IgD-negative memory B cell (primary cell): Measurements from ENCODE around the gene SLC39A11. TPM values are rescaled to one million over a fixed set of nuclear protein-coding genes. Genes with fewer than 3 reads are reported as not detected.

Experiments
- H3K27ac Mint-ChIP-seq, 3 donors: one replicate each; pipeline ENCODE4 v1.8.0; 2020 to 2022; ENCODE audit warnings: mild to moderate bottlenecking in 3 of 3, mixed read lengths in 3 of 3, moderate library complexity in 1 of 3
- H3K27me3 Mint-ChIP-seq: one replicate; pipeline ENCODE4 v1.8.0; 2021; ENCODE audit warnings: mixed read lengths
- H3K36me3 Mint-ChIP-seq: one replicate; pipeline ENCODE4 v1.8.0; 2020; ENCODE audit warnings: mild to moderate bottlenecking, mixed read lengths
- H3K4me1 Mint-ChIP-seq, 3 donors: one replicate each; pipeline ENCODE4 v1.8.0; 2020 to 2022; ENCODE audit warnings: mixed read lengths in 3 of 3, mild to moderate bottlenecking in 1 of 3
- H3K4me3 Mint-ChIP-seq, 4 donors: one replicate each; pipeline ENCODE4 v1.8.0; 2020 to 2022; ENCODE audit warnings: mild to moderate bottlenecking in 4 of 4, mixed read lengths in 4 of 4, moderate library complexity in 3 of 4
- H3K9me3 Mint-ChIP-seq, 3 donors: one replicate each; pipeline ENCODE4 v1.8.0; 2020 to 2021; ENCODE audit warnings: mixed read lengths in 3 of 3, mild to moderate bottlenecking in 1 of 3
- polyA plus RNA-seq: library from polyadenylated mRNA; unstranded; fragments of 300-500 nt; fragmentation: Illumina TruSeq; gene quantifications from one replicate; pipeline ENCODE4 v1.2.3, GENCODE V29; 2021

SLC39A11 gene
- polyA plus RNA-seq, 1 donor from 2014 or later: 13.7 TPM

DNA sequence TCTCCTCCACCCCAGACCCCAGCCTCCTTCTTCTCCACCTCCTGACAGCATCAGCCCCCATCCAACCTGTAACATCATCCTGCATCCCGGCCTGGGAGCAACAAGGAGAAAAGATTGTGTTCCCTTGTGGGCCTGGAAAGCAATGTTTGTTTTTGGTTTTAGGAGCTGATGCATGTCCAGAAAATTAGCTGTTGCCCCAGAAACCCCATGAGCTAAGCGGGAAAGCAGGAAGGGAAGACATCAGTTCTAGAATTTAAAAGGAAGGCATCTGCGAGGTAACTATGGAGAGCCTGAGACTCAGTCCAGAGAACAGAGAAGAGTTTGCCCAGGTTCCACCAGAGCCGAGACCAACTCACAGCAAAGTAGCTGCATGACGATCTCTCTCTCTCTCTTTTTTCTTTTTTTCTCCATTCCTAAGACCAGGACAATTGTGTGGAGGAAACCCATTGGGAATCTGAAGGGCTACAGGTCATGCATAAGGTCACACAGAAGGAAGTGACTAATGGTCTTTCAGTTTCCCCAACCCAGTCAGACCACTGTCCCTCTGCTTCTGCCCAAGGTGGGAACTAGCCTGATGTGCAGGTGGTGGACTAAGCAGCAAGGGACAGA, 124.4 kb downstream of the SLC39A11 start:
- no peaks in the 10 kb centered on the region for H3K27me3 Mint-ChIP-seq
- no peak overlapping the region for H3K27ac Mint-ChIP-seq
- H3K4me1 Mint-ChIP-seq: peaks cover 2 to 18% (median 16%) of the 10 kb centered on the region in 3 donors
- no peak overlapping the region for H3K4me3 Mint-ChIP-seq
- no peaks in the 10 kb centered on the region for H3K9me3 Mint-ChIP-seq
- peaks cover 5% of the 10 kb centered on the region for H3K36me3 Mint-ChIP-seq

DNA sequence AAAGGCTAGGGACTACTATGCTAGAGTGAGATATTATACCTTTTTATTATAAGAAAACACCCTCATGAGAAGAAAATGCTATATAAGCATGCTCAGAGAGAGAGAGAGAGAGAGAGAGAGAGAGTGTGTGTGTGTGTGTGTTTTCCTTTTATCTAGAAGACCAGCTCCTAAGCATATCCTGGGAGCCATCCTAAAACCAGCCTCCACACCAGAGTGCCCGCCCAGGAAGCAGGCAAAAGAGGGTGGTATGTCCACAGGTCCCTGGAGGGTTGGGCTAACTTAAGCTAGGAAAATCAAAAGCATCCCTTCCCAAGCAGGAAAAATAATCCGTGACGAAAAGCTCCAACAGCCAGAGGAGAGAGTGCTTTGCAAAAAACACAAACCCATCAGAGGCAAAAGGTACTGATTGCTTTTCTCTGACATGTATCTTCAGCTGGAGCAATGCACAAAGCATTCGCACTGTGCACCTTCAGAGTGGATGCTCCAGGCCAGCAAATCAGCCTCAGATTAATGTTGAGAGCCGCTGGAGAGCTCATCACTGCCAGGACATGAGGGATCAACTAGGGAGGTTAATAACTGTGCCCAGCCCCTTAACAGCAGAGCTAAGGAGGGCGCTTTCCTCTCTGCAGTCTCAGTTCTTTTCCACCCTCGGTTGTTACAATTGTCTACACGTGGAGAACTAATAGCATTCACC, 125.1 kb downstream of the SLC39A11 start:
- H3K4me1 Mint-ChIP-seq: peaks cover 2 to 18% (median 15%) of the 10 kb centered on the region in 3 donors
- H3K27ac Mint-ChIP-seq: no peak overlapping the region
- H3K9me3 Mint-ChIP-seq: no peaks in the 10 kb centered on the region
- H3K36me3 Mint-ChIP-seq: peaks cover 5% of the 10 kb centered on the region
- H3K4me3 Mint-ChIP-seq: no peak overlapping the region
- H3K27me3 Mint-ChIP-seq: no peaks in the 10 kb centered on the region

DNA sequence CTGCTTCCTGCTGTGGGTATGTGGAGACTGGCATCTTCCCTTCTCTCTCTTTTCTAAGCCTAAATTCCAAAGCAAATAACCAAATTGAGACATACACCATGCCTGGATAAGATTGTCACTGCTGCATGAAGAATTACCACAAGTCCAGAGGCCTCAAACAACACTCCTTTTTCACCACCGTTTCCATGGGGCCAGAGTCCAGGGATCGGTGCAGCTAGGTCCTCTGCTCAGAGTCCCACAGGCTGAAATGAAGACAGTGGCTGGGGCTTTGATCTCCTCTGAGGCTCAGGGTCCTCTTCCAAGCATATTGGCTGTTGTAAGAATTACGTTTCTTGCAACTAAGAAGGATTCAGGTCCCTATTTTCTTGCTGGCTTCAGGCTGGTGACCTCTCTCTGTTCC, 130.4 kb downstream of the SLC39A11 start:
- Mint-ChIP-seq H3K4me3 (no peak overlapping the region), H3K4me1 (peaks cover 0 to 3% (median 3%) of the 10 kb centered on the region in 3 donors), H3K9me3 (peaks cover 0 to 5% (median 0%) of the 10 kb centered on the region in 3 donors), H3K27ac (no peak overlapping the region), H3K36me3 (peaks cover 10% of the 10 kb centered on the region), H3K27me3 (no peaks in the 10 kb centered on the region)

DNA sequence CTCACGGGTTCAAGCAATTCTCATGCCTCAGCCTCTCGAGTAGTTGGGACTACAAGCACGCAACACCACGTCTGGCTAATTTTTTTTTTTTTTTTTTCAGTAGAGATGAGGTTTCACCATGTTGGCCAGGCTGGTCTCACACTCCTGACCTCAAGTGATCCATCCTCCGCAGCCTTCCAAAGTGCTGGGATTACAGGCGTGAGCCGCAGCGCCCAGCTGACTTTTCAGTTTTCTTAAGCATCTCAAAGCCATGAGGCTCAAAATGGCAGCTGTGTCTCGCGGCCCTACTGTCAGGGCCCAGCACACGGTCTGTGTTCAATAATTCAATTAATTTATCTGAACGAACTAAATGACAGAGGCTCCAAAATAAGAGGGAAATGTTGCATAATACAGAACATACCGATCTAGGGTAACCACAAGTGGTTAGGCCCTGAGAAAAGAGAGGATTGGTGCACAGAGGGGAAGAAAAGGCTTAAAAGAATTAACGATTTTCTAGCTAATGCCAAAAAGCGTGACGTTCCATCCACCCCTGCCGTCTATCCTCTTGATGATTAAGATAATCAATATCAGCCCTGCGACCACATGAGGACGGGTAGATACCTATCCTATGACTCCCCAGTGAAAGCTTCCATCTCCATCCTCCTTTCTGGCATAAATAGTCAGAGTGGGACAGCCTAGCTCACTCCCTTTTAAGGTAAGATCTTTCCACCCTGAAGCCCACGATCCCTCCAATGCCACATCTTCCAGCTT, 136.9 kb downstream of the SLC39A11 start:
- no peak overlapping the region for H3K27ac Mint-ChIP-seq

GRCh38 chr17:72954579-72954978, 137.9 kb downstream of the SLC39A11 start:
- no peak overlapping the region for H3K27ac Mint-ChIP-seq
- H3K36me3 Mint-ChIP-seq: peaks cover 3% of the 10 kb centered on the region
- no peaks in the 10 kb centered on the region for H3K27me3 Mint-ChIP-seq
- H3K9me3 Mint-ChIP-seq: peaks cover 0 to 2% (median 0%) of the 10 kb centered on the region in 3 donors
- peaks cover 0 to 3% (median 0%) of the 10 kb centered on the region in 3 donors for H3K4me1 Mint-ChIP-seq
- no peak overlapping the region for H3K4me3 Mint-ChIP-seq

More for the DNA sequence above, 136.9 kb downstream of the SLC39A11 start:
- H3K36me3 Mint-ChIP-seq: peaks cover 3% of the 10 kb centered on the region
- H3K4me3 Mint-ChIP-seq: no peak overlapping the region
- H3K27me3 Mint-ChIP-seq: no peaks in the 10 kb centered on the region
- peaks cover 0 to 3% (median 0%) of the 10 kb centered on the region in 3 donors for H3K4me1 Mint-ChIP-seq
- H3K9me3 Mint-ChIP-seq: peaks cover 0 to 2% (median 0%) of the 10 kb centered on the region in 3 donors

GRCh38 chr17:72953621-72954020, 138.9 kb downstream of the SLC39A11 start:
- Mint-ChIP-seq H3K4me3 (no peak overlapping the region), H3K36me3 (peaks cover 5% of the 10 kb centered on the region), H3K9me3 (peaks cover 0 to 2% (median 0%) of the 10 kb centered on the region in 3 donors), H3K27me3 (no peaks in the 10 kb centered on the region), H3K27ac (peak overlapping the region in 1 of 3 donors; percentile 27), H3K4me1 (peaks cover 0 to 3% (median 1%) of the 10 kb centered on the region in 3 donors)

DNA sequence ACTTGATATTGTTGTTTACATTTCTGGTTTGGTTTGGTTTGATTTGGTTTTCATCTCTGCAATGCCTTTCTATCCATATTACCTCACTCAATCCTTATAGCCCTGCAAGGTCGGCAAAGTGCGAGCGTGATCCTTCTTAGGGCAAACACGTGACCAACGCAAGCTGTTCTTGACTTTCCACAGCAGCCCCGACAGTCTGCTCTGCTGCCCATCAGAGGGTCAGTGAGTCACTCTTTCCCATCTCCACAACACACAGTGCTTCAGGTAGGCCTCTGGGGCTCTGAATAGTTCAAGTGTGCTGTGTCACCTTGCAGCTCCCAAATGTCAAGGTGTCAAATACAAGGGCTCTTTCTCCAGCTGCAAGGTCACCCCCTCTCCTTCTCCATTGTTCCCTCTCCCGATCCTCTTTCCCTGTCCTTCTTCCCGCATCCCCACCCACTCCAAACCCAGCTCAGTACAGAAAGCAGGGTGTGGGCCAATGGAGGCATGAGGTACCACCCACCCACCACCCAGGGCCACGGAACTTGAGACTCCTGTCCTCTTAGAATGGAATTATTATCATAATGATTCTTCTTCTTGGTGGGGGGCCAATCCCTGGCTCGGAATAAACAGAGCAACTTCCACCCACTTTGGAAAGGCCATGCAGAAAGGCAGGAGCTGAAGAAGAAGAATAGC, 139.7 kb downstream of the SLC39A11 start:
- Mint-ChIP-seq H3K4me3 (no peak overlapping the region), H3K9me3 (peaks cover 0 to 2% (median 0%) of the 10 kb centered on the region in 3 donors)

GRCh38 chr17:72952220-72952619, 140.3 kb downstream of the SLC39A11 start:
- H3K27ac Mint-ChIP-seq: no peak overlapping the region
- peaks cover 5% of the 10 kb centered on the region for H3K36me3 Mint-ChIP-seq
- no peak overlapping the region for H3K4me3 Mint-ChIP-seq
- H3K4me1 Mint-ChIP-seq: peaks cover 0 to 1% (median 0%) of the 10 kb centered on the region in 3 donors
- no peaks in the 10 kb centered on the region for H3K27me3 Mint-ChIP-seq
- peaks cover 0 to 2% (median 0%) of the 10 kb centered on the region in 3 donors for H3K9me3 Mint-ChIP-seq

More for the DNA sequence above, 139.7 kb downstream of the SLC39A11 start:
- H3K4me1 Mint-ChIP-seq: peaks cover 0 to 1% (median 0%) of the 10 kb centered on the region in 3 donors
- H3K36me3 Mint-ChIP-seq: peaks cover 5% of the 10 kb centered on the region
- no peak overlapping the region for H3K27ac Mint-ChIP-seq
- no peaks in the 10 kb centered on the region for H3K27me3 Mint-ChIP-seq

GRCh38 chr17:72950242-72950931, 142.1 kb downstream of the SLC39A11 start:
- H3K27ac Mint-ChIP-seq: no peak overlapping the region

GRCh38 chr17:72948115-72948514, 144.4 kb downstream of the SLC39A11 start:
- H3K27me3 Mint-ChIP-seq: no peaks in the 10 kb centered on the region
- H3K4me3 Mint-ChIP-seq: no peak overlapping the region
- H3K36me3 Mint-ChIP-seq: peaks cover 28% of the 10 kb centered on the region
- H3K4me1 Mint-ChIP-seq: peaks cover 0 to 3% (median 1%) of the 10 kb centered on the region in 3 donors
- peak overlapping the region in 1 of 3 donors; percentile 57 for H3K27ac Mint-ChIP-seq
- no peaks in the 10 kb centered on the region for H3K9me3 Mint-ChIP-seq

More at GRCh38 chr17:72950242-72950931, 142.1 kb downstream of the SLC39A11 start:
- peaks cover 0 to 1% (median 0%) of the 10 kb centered on the region in 3 donors for H3K4me1 Mint-ChIP-seq
- no peaks in the 10 kb centered on the region for H3K27me3 Mint-ChIP-seq
- H3K4me3 Mint-ChIP-seq: no peak overlapping the region
- no peaks in the 10 kb centered on the region for H3K9me3 Mint-ChIP-seq
- peaks cover 13% of the 10 kb centered on the region for H3K36me3 Mint-ChIP-seq

DNA sequence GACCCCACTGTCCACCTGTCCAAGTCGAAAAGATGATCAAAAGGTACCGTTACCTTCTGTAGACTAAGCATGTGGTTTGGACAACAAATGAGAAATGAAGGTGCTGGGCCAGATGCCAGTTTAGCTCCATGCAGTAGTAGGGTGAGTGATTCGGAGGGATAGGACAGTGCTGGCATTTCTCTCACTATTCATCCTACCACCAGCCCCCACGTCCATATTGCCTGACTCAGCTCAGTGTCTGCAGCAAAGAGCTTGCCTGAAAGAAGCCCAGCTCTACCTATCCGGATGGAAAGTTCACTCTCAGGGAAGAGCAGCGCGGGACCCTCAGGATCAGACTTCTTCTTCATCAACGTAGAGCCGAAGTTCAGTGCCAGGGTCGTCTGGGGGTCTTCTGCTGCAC, 145.0 kb downstream of the SLC39A11 start:
- peaks cover 0 to 3% (median 1%) of the 10 kb centered on the region in 3 donors for H3K4me1 Mint-ChIP-seq
- no peaks in the 10 kb centered on the region for H3K9me3 Mint-ChIP-seq
- H3K4me3 Mint-ChIP-seq: no peak overlapping the region
- no peak overlapping the region for H3K27ac Mint-ChIP-seq
- H3K36me3 Mint-ChIP-seq: peaks cover 29% of the 10 kb centered on the region
- no peaks in the 10 kb centered on the region for H3K27me3 Mint-ChIP-seq

DNA sequence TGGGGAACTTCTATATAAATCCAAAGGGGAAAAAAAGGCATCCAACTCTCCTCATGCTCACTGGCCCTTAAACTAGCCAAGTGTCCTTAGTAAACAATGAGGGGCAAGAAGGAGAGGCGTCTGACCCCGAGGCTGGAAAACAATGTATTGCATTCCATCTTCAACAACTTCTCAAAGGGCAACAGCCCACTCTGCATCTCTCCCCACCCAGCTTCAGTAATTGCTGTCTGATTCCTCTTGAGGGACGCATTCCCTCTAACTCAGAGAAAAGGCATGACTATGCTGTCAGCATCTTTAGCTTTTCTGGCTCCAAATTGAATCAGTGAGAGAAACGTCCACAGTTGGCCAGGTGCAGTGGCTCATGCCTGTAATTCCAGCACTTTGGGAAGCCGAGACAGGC, 145.8 kb downstream of the SLC39A11 start:
- Mint-ChIP-seq H3K36me3 (peaks cover 32% of the 10 kb centered on the region), H3K4me1 (peaks cover 0 to 3% (median 1%) of the 10 kb centered on the region in 3 donors), H3K4me3 (no peak overlapping the region), H3K9me3 (no peaks in the 10 kb centered on the region), H3K27ac (no peak overlapping the region), H3K27me3 (no peaks in the 10 kb centered on the region)

DNA sequence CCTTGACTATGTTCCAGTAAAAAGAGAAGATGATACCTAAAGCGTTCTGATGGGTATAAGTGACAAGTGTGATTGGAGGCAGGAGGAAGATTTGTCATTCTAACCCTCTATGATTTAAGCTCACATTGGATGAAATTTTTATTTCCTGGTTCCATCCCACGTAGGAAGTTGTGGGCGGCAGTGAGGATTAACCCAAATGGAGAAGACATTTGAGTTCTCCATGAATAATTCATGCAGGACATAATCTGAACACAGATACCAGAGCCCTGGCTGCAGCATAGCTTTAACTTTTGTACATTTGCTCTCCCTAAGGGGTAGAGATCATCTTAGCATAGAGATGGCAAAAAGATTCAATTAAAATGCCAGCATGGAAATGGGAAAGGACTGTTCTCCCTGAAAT, 146.3 kb downstream of the SLC39A11 start:
- H3K27me3 Mint-ChIP-seq: no peaks in the 10 kb centered on the region
- H3K9me3 Mint-ChIP-seq: no peaks in the 10 kb centered on the region
- no peak overlapping the region for H3K4me3 Mint-ChIP-seq
- H3K27ac Mint-ChIP-seq: no peak overlapping the region
- peaks cover 0 to 3% (median 1%) of the 10 kb centered on the region in 3 donors for H3K4me1 Mint-ChIP-seq
- peaks cover 36% of the 10 kb centered on the region for H3K36me3 Mint-ChIP-seq

GRCh38 chr17:72945473-72945872, 147.0 kb downstream of the SLC39A11 start:
- Mint-ChIP-seq H3K9me3 (no peaks in the 10 kb centered on the region), H3K4me3 (no peak overlapping the region), H3K27me3 (no peaks in the 10 kb centered on the region), H3K36me3 (peaks cover 36% of the 10 kb centered on the region), H3K27ac (no peak overlapping the region), H3K4me1 (peaks cover 0 to 3% (median 1%) of the 10 kb centered on the region in 3 donors)
